Measurements from ENCODE around the gene SLC2A1. TPM values are rescaled to one million over a fixed set of nuclear protein-coding genes. Genes with fewer than 3 reads are reported as not detected.

Gene SLC2A1
- total and polyA plus RNA-seq, 9 of the 15 experiments (the other 6 are each of a cell fraction or from before 2014, with no cell fraction given) = 12.6 to 153 (median 48.0) TPM

DNA sequence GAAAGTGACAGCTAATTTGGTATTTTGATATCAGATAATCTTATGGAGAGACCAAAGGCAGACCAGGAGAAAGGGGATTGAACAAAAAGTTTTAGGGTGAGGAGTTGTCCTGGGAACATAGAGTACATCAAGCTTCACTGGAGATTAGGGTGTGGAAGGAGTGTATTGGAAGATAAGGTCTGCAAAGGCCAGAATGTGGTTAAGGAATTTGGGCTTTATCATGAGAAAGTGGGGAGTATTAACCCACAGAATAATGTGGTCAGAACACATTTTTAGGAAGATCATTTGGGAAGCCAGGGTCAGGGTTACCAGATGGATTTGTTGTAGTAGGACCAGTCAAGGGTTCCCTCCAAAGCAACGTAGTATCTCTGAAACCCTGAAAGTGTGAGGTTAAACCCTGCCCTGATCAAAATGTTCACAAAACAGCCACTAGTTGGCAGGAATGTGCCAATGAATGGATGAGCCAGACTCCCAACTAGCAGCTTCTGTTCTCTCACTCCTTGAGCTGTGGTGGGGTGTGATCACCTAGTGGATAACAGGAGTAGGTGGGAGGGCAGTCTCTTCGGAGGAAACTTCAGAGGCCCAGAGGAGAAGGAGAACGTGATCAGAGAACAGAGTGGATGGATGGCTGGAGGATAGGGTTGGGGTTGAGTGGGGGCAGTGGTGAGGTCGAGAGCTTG, 35.8 kb downstream of the SLC2A1 start (continued):
- TF ChIP-seq, protein P1, sequence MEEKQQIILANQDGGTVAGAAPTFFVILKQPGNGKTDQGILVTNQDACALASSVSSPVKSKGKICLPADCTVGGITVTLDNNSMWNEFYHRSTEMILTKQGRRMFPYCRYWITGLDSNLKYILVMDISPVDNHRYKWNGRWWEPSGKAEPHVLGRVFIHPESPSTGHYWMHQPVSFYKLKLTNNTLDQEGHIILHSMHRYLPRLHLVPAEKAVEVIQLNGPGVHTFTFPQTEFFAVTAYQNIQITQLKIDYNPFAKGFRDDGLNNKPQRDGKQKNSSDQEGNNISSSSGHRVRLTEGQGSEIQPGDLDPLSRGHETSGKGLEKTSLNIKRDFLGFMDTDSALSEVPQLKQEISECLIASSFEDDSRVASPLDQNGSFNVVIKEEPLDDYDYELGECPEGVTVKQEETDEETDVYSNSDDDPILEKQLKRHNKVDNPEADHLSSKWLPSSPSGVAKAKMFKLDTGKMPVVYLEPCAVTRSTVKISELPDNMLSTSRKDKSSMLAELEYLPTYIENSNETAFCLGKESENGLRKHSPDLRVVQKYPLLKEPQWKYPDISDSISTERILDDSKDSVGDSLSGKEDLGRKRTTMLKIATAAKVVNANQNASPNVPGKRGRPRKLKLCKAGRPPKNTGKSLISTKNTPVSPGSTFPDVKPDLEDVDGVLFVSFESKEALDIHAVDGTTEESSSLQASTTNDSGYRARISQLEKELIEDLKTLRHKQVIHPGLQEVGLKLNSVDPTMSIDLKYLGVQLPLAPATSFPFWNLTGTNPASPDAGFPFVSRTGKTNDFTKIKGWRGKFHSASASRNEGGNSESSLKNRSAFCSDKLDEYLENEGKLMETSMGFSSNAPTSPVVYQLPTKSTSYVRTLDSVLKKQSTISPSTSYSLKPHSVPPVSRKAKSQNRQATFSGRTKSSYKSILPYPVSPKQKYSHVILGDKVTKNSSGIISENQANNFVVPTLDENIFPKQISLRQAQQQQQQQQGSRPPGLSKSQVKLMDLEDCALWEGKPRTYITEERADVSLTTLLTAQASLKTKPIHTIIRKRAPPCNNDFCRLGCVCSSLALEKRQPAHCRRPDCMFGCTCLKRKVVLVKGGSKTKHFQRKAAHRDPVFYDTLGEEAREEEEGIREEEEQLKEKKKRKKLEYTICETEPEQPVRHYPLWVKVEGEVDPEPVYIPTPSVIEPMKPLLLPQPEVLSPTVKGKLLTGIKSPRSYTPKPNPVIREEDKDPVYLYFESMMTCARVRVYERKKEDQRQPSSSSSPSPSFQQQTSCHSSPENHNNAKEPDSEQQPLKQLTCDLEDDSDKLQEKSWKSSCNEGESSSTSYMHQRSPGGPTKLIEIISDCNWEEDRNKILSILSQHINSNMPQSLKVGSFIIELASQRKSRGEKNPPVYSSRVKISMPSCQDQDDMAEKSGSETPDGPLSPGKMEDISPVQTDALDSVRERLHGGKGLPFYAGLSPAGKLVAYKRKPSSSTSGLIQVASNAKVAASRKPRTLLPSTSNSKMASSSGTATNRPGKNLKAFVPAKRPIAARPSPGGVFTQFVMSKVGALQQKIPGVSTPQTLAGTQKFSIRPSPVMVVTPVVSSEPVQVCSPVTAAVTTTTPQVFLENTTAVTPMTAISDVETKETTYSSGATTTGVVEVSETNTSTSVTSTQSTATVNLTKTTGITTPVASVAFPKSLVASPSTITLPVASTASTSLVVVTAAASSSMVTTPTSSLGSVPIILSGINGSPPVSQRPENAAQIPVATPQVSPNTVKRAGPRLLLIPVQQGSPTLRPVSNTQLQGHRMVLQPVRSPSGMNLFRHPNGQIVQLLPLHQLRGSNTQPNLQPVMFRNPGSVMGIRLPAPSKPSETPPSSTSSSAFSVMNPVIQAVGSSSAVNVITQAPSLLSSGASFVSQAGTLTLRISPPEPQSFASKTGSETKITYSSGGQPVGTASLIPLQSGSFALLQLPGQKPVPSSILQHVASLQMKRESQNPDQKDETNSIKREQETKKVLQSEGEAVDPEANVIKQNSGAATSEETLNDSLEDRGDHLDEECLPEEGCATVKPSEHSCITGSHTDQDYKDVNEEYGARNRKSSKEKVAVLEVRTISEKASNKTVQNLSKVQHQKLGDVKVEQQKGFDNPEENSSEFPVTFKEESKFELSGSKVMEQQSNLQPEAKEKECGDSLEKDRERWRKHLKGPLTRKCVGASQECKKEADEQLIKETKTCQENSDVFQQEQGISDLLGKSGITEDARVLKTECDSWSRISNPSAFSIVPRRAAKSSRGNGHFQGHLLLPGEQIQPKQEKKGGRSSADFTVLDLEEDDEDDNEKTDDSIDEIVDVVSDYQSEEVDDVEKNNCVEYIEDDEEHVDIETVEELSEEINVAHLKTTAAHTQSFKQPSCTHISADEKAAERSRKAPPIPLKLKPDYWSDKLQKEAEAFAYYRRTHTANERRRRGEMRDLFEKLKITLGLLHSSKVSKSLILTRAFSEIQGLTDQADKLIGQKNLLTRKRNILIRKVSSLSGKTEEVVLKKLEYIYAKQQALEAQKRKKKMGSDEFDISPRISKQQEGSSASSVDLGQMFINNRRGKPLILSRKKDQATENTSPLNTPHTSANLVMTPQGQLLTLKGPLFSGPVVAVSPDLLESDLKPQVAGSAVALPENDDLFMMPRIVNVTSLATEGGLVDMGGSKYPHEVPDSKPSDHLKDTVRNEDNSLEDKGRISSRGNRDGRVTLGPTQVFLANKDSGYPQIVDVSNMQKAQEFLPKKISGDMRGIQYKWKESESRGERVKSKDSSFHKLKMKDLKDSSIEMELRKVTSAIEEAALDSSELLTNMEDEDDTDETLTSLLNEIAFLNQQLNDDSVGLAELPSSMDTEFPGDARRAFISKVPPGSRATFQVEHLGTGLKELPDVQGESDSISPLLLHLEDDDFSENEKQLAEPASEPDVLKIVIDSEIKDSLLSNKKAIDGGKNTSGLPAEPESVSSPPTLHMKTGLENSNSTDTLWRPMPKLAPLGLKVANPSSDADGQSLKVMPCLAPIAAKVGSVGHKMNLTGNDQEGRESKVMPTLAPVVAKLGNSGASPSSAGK (IDR thresholded peaks at IDR 0.05) = 0 out of 2 replicates have a peak, but pooled peaks have one; percentile 22
- TF ChIP-seq, protein P2, sequence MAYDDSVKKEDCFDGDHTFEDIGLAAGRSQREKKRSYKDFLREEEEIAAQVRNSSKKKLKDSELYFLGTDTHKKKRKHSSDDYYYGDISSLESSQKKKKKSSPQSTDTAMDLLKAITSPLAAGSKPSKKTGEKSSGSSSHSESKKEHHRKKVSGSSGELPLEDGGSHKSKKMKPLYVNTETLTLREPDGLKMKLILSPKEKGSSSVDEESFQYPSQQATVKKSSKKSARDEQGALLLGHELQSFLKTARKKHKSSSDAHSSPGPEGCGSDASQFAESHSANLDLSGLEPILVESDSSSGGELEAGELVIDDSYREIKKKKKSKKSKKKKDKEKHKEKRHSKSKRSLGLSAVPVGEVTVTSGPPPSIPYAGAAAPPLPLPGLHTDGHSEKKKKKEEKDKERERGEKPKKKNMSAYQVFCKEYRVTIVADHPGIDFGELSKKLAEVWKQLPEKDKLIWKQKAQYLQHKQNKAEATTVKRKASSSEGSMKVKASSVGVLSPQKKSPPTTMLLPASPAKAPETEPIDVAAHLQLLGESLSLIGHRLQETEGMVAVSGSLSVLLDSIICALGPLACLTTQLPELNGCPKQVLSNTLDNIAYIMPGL (CRISPR knock-in tag; IDR thresholded peaks at IDR 0.05) = 0 out of 2 replicates have a peak, but pooled peaks have one; percentile 28
- no peak for TF ChIP-seq SUPT5H (IDR thresholded peaks at IDR 0.05)
- peak; percentile 67 for TF ChIP-seq L3MBTL2 (IDR thresholded peaks at IDR 0.05)
- TF ChIP-seq, protein P3, sequence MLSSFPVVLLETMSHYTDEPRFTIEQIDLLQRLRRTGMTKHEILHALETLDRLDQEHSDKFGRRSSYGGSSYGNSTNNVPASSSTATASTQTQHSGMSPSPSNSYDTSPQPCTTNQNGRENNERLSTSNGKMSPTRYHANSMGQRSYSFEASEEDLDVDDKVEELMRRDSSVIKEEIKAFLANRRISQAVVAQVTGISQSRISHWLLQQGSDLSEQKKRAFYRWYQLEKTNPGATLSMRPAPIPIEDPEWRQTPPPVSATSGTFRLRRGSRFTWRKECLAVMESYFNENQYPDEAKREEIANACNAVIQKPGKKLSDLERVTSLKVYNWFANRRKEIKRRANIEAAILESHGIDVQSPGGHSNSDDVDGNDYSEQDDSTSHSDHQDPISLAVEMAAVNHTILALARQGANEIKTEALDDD (IDR thresholded peaks at IDR 0.05) = peak; percentile 85
- TF ChIP-seq ZKSCAN8 (CRISPR knock-in tag; IDR thresholded peaks at IDR 0.05) = no peak
- TF ChIP-seq SP1 (CRISPR knock-in tag; IDR thresholded peaks at IDR 0.05) = peak; percentile 36; the same call in 1 of the 2 replicates
- peak; percentile 67 for TF ChIP-seq TEAD4 (IDR thresholded peaks at IDR 0.05; ENCODE audit: low read length)
- no peak for TF ChIP-seq TEAD4 (CRISPR knock-in tag; IDR thresholded peaks at IDR 0.05; ENCODE audit: borderline replicate concordance)
- TF ChIP-seq ZNF408 (CRISPR knock-in tag; IDR thresholded peaks at IDR 0.05; ENCODE audit: low read depth) = no peak
- TF ChIP-seq, protein P4, sequence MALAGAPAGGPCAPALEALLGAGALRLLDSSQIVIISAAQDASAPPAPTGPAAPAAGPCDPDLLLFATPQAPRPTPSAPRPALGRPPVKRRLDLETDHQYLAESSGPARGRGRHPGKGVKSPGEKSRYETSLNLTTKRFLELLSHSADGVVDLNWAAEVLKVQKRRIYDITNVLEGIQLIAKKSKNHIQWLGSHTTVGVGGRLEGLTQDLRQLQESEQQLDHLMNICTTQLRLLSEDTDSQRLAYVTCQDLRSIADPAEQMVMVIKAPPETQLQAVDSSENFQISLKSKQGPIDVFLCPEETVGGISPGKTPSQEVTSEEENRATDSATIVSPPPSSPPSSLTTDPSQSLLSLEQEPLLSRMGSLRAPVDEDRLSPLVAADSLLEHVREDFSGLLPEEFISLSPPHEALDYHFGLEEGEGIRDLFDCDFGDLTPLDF (CRISPR knock-in tag; IDR thresholded peaks at IDR 0.05) = 0 out of 2 replicates have a peak, but pooled peaks have one; percentile 47
